NCI-H446 treated with DMSO at 0.1 percent for 48 hours (cell line): ENCODE data around the gene MAP3K15.

ENCODE experiments used
- DNase-seq: peaks from one replicate; lab custom pipeline; 2025; lab: John Stamatoyannopoulos, UW

MAP3K15 gene

GRCh38 chrX:19403696-19404095, 111.6 kb downstream of the MAP3K15 start:
- DNase-seq = no peak

GRCh38 chrX:19392703-19393102, 122.6 kb downstream of the MAP3K15 start:
- no peak for DNase-seq

DNA sequence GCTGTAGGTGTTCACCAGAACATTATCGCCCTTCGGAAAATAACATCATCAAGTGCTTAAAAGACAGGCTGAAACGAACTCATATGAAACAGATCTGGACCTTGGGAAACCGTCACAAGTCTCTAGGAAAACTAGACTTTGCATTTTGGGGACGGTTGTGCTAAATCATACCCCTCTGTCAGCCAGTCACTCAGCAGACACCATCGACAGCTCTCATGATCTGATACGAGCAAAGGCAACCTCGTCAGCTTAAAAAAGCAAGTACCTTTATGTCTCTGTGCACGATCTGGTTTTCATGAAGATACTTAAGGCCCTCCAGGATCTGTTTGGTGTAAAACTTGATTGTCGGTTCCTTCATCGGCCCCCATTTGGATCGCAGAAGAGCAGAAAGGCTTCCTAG, 123.2 kb downstream of the MAP3K15 start:
- no peak for DNase-seq

DNA sequence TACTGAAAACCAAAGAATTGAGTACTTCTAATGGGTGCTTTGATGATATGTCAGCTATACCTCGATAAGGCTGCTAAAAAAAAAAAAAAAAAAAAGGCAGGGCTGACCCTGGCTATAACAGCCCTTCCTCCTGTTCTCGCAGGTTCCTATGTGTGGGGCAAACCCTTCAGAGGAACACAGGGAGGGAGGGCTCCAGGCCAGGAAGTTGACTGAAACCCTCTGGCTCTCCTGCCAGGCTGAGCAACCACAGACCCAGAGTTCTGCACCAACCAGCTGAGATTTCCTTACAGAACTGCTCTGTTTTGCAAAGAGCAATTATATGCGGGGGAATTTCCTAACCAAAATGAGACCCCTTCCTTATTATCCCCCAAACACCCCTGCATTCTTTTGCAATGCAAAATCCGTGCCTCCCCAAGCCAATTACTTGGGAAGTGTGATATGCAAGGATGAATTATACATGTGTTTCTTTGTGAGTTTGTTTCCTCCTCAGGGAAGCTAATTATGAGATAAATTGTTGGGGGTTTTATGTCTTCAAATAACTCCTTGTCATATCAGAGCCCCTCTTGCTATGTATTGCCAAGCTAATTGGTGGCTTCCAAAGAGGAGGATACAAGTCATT, 126.0 kb downstream of the MAP3K15 start:
- DNase-seq = no peak

- DNase-seq = no peak
These were observed 126.6 kb downstream of the MAP3K15 start for GRCh38 chrX:19388741-19389140.

DNA sequence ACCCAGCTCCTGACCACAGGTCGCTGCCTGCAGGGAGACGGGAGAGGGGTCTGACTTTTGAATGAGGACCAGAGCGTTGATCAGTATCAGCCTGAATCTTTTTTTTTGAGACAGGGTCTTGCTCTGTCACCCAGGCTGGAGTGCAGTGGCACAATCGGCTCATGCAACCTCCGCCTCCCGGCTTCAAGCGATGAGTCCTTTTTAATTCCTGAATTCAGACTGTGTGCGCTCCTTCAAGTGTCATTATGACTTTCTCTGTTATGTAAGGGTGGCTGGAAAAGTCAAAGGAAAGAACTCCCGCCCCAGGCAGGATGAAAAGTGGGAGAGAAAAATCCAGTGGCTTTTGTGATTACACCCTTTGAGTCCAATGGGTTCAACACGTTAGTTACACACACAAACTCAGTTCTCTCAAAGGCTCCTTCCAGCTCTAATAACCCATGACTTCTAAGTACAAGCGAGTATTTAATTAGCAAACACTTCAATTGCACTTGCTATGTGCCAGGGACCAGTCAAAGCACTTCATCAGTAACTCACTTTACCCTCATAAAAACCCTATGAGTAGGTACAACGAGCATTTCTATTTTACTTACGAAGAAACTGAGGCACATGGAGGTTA, 127.1 kb downstream of the MAP3K15 start:
- DNase-seq = no peak

- no peak for DNase-seq
These were observed 128.6 kb downstream of the MAP3K15 start for GRCh38 chrX:19386679-19387078.

GRCh38 chrX:19382555-19383145, 132.7 kb downstream of the MAP3K15 start:
- no peak for DNase-seq

GRCh38 chrX:19381326-19381725, 134.0 kb downstream of the MAP3K15 start:
- no peak for DNase-seq

GRCh38 chrX:19377799-19378198, 137.5 kb downstream of the MAP3K15 start:
- DNase-seq = no peak

DNA sequence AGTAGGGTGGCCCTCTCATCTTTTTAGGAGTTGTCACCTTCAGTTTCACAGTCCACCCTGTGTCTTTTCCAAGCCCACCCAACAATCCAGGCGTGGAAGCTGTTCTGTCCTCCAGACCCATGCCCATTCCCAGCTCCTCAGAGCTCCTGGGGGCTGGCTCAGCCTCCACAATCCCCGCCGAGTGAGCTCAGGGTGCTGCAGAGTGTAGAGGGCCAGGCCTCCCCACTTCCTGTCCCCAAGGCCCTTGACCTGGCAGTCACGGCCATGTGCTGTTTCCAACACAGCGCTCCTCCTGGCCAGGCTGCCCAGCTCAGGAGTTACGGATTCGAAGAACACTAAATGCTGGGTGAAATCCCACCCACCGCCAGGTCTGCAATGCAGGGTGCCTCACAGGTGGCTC, 139.8 kb downstream of the MAP3K15 start:
- no peak for DNase-seq

DNA sequence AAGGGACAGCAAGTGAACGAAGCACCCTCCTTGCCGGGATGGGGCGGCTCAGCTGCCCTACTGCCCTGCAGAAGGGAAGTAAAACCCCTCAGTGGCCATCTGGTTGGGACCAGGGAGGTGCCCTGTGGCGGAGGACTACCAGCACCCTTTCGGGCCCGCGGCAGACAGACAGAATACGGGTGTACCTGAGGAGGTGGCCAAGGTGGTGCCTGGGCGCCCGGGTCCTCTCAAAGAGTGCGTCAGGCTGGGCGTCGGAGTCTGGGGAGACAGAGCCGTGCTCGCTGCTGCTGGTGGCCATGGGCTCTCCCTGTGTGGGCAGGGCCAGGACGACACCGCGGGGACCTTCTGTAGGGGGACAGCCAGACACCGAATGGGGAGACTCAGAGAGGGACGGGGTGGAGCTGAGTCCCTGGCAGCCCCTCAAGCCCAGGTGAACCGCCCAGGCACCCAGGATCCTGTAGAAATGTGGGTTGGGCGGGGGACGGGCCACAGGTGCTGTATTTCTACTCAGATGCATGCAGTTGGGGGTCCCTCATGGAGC, 141.9 kb downstream of the MAP3K15 start:
- DNase-seq = no peak

GRCh38 chrX:19372547-19373331, 142.6 kb downstream of the MAP3K15 start:
- no peak for DNase-seq

DNA sequence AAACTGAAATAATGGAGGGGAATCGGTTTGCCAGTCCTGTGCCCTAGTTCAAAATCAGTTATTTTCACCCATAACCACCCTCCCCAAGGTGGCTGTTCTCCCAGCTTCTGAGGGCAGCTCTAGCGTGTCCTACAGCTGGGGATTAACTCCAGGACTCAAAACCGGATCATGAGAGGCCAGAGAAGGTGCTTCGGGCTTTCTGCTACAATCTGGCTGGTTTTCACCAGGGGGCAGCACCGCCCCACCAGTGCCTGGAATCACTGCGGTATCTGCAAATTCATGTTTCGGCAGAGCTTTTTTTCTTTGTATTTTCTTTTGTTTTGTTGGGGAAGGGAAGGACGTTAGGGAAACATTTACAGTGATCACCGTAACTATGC, 143.2 kb downstream of the MAP3K15 start:
- DNase-seq = no peak

- DNase-seq = no peak
These were observed 145.2 kb downstream of the MAP3K15 start for GRCh38 chrX:19370061-19370460.

DNA sequence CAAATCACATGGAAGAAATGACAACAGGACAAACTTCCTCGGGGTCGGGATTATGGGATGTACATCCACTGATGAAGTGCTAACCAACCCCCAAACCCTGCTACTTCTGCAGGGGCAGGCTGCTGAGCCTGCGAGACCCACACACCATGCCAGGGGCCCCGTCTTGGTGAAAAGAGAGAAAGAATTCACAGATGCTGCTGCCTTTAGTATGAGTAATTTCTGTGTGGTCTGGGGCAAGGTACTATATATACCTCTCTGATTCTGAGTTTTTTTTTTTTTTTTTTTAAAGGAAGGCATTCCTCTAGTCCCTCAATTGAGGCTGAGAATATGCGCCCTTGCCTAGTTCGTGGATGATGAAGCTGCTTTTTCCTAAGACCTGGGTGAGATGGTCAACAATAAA, 146.7 kb downstream of the MAP3K15 start:
- no peak for DNase-seq

- DNase-seq = no peak
These were observed 153.6 kb downstream of the MAP3K15 start for GRCh38 chrX:19361701-19362100.

- no peak for DNase-seq
These were observed 154.4 kb downstream of the MAP3K15 start for GRCh38 chrX:19360903-19361302.

GRCh38 chrX:19358521-19358920, 156.8 kb downstream of the MAP3K15 start:
- DNase-seq = no peak

GRCh38 chrX:19354625-19355024, 160.7 kb downstream of the MAP3K15 start:
- no peak for DNase-seq

DNA sequence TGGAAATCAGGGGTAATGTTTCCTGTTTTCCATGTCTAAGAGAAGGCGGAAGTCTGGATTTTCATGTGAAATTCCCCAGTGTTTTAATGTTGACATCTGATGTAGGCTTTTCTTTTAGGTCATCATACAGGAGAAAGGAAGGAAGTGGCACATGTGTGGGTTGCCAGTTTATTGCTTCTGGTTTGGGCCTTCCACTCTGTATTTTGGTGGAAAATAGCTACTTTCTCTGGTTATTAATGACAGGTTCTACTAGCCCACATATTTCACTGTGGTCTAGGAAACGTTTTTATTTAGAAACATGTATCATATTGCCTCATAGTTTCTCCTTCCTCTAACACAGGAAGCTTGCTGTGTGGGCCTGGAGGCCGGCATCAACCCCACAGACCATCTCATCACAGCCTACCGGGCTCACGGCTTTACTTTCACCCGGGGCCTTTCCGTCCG, 164.3 kb downstream of the MAP3K15 start:
- DNase-seq = no peak

- DNase-seq = no peak
These were observed 166.0 kb downstream of the MAP3K15 start for GRCh38 chrX:19349264-19349663.

- no peak for DNase-seq
These were observed 167.4 kb downstream of the MAP3K15 start for GRCh38 chrX:19347916-19348315.
